Breast epithelium (tissue), 3 donors: ENCODE data around the gene ZWILCH.

Experiments
- POLR2A ChIP-seq: fragments of 450-650 bp; IDR thresholded peaks from one replicate; pipeline ENCODE4 v1.6.1; 2016; ENCODE audit warnings: antibody characterized with exemption, mild to moderate bottlenecking, moderate library complexity
- POLR2AphosphoS5 ChIP-seq, 3 donors: sonication (generic); formaldehyde crosslinking; IDR thresholded peaks; one replicate each; pipeline ENCODE4 v1.6.1; 2017; ENCODE audit warnings: antibody characterized with exemption in 3 of 3
- TF ChIP-seq, protein P1 (sequence below), 3 donors: fragments of 450-650 bp; IDR thresholded peaks; one replicate each; pipeline ENCODE4 v1.5.1; 2016 to 2017; ENCODE audit warnings: antibody characterized with exemption in 3 of 3, mild to moderate bottlenecking in 3 of 3, moderate library complexity in 3 of 3

GRCh38 chr15:66588537-66588936 lies 83.4 kb downstream of the ZWILCH start:
- TF ChIP-seq, protein P1, sequence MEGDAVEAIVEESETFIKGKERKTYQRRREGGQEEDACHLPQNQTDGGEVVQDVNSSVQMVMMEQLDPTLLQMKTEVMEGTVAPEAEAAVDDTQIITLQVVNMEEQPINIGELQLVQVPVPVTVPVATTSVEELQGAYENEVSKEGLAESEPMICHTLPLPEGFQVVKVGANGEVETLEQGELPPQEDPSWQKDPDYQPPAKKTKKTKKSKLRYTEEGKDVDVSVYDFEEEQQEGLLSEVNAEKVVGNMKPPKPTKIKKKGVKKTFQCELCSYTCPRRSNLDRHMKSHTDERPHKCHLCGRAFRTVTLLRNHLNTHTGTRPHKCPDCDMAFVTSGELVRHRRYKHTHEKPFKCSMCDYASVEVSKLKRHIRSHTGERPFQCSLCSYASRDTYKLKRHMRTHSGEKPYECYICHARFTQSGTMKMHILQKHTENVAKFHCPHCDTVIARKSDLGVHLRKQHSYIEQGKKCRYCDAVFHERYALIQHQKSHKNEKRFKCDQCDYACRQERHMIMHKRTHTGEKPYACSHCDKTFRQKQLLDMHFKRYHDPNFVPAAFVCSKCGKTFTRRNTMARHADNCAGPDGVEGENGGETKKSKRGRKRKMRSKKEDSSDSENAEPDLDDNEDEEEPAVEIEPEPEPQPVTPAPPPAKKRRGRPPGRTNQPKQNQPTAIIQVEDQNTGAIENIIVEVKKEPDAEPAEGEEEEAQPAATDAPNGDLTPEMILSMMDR (IDR thresholded peaks at IDR 0.05), result no peak
- no peak for TF ChIP-seq POLR2A
- no peak for TF ChIP-seq POLR2AphosphoS5 (IDR thresholded peaks at IDR 0.05)
